Cerebellar cortex (tissue), 1 donor: Measurements from ENCODE around the gene GPRIN3.
"Not testable (repeated sequence)": the region's sequence is repeated elsewhere in the genome, so short reads cannot be mapped to it uniquely, and the experiment has no call there.

ENCODE experiments used
- DNase-seq: peaks from one replicate; pipeline ENCODE4 v3.0.0-alpha.2; 2015; ENCODE audit warnings: low spot score

The GPRIN3 gene

DNA sequence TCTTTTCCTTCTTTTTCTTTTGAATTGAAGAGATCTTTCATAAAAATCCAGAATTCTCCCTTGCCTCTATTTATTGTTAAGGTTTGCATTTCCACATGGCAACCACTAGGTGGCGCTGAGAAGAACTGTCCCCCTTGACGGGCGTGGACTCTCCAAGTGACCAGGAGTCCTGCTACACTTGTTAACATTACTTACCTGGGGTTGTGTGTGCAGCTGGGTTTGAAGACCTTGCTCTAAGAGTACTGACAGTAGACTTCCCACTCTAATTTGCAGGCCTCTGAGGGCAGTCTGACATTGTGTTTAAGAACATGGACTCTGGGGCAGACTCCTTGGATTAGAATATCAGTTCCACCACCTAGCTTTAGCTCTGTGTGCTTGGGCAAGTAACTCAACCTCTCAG is 52.8 kb downstream of the GPRIN3 start:
- DNase-seq, result no peak

DNA sequence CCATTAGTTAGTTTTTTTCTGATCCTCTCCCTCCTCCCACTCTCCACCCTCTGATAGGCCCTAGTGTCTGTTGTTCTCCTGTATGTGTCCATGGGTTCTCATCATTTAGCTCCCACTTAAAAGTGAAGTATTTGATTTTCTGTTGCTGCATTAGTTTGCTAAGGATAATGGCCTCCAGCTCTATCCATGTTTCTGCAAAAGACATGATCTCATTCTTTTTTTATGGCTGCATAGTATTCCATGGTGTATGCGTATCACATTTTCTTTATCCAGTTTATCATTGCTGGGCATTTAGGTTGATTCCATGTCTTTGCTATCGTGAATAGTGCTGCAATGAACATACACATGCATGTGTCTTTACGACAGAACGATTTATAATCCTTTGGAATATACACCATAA is 53.3 kb downstream of the GPRIN3 start:
- not testable (repeated sequence) for DNase-seq

DNA sequence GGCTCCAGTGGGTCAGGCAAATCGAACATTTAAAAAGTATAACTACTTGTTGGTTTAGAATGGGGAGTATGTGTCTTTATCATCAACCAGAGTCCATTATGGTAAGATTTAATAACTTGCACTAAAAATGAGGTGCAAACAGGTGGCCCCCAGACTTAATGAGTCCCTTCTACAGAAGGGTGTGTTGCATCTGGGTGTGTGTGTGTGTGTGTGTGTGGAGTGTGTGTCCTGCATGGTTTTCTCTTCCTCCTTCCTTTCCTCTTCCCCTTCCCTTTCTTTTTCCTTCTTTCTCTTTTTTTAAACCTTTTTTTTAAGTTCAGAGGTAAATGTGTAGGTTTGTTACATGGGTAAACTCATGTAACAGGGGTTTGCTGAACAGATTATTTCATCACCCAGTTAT is 53.7 kb downstream of the GPRIN3 start:
- no peak for DNase-seq

DNA sequence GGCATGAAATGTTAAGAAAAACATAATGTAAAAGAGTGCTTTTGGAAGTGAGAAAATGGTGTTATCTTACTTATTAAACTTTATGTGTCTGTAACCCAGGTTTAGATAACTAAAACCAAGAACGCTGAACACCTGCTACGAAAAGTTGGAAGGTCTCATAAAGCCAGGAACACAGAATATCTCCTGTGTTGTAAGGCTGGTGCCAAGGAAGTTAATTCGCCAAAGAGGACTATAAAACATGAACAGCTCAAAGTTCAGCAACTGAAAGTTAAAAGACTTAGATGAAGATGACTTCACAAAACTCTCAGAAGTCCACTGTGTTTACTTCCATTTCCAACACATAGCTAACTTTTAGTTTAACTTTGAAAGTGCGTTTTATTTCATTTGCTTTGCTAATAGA is 54.3 kb downstream of the GPRIN3 start:
- no peak for DNase-seq

DNA sequence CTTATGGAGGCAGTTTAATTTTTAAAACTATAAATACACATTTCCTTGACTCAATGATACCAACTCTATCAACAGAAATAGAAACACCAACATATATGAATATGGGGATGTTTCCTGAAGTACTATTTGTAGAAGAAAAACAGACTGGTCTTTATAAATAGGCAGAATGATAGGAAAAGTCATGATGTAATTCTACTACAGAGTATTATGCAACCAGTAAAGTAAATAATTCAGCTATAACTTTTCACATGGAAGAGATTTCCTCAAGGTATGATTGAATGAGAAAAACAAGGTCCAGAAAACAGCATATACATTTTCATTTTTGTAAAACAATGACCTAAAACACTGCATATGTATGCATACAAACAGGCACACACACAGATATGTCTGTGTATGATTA is 56.2 kb downstream of the GPRIN3 start:
- DNase-seq, result no peak

DNA sequence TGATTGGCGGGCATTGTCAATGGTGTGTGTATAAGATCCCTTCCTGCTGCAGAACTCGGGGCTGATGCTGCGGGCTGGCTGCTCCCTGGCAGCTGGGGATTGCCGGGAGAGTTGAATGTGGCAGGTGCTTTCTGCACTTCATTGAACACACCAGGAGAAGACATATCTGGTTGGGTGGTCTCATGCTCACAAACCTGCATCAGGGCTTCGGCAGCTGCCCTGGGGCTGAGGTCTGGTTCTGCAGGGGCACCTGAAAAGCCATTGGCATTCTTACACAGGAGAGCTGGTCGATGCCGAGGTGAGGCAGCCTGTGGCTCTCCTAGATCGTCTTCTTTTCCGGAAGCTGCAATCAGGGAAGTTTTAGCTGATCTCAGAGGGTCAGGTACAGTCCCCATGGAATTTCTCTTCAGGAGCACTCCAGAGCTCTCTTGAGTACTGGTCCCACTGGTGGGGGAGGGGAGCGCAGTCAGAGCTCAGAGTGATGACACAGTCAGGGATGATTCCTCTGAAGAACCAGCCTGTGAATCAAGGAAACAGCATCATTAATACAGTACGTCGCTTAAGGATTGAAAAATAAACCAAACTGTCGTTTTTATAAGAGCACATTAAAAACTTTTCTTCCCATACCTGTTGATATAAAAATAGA is 57.8 kb downstream of the GPRIN3 start:
- no peak for DNase-seq

DNA sequence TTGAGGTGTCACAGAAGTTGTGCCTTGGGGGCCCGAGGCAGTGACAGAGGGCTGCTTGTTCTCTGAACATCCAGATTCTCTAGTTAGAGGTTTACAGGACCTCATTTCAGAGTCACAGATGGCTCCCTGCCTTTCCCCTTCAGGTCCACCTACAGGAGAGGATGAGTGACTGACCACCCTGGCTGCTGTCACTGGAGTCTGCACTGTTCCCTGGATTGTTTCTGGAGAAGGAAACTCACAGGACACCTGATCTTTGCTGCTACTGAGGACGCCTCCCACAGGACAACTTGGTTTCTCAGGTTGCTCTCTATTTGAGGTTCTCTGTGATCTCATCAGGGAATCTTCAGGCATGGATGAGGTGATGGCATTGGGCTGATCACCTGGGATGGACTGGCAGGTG is 58.3 kb downstream of the GPRIN3 start:
- peak; percentile 52 for DNase-seq

DNA sequence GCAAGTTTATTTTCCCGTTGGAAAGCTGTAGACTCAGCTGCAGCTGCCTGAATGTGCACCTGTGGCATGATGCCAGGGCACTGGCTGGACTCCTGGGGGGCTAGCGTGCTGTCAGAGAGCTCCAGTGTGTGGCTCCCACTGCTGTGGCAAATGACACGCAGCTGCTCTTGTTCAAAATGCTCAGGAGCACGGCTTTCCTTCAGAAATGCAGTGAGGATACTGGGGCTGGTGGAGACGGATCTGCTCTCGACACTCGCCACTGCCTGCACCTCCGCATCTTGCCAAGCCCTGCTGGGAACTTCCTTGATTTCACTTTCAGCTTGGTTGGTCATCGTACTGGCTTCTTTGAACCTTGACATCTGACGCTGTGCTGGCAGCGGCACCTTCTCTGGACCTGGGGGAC is 58.7 kb downstream of the GPRIN3 start:
- DNase-seq, result peak; percentile 70

DNA sequence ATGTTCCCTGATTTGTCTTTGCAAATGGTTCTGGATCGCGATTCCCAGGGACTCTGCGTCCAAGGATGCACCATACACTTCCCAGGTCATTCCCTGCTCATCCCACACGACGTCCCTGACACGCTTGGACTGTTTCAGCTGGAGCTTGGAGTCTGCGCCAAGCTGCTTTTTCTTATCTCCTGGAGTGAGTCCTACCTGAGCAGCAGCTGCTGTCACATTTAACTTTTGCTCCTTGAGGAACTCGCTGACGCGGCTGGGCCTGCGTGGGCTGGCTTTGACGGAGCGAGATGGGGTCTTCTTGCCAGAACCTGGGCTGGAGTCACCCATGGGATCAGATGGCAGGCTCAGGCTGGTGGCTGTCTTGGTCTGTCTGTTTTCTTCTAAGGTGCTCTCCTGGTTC is 59.6 kb downstream of the GPRIN3 start:
- DNase-seq, result peak; percentile 48

DNA sequence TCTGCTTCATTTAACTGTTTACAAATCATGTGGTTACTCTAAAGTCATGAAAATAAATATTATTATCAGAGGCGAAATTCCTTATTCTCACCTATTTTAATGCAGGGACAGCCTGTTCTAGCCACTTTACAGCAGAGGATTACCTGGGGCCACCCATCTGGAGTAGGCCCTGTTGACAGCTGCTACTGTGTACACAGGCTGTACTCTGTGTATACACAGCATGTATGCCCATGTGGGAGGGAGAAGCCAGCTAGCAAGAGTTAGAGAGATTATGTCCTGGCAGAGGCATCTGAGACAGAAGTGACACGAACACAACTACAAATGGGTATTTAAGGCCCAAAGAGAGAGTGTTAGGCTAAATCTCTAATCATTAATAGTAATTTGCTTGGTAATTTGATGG is 62.1 kb downstream of the GPRIN3 start:
- peak; percentile 86 for DNase-seq

DNA sequence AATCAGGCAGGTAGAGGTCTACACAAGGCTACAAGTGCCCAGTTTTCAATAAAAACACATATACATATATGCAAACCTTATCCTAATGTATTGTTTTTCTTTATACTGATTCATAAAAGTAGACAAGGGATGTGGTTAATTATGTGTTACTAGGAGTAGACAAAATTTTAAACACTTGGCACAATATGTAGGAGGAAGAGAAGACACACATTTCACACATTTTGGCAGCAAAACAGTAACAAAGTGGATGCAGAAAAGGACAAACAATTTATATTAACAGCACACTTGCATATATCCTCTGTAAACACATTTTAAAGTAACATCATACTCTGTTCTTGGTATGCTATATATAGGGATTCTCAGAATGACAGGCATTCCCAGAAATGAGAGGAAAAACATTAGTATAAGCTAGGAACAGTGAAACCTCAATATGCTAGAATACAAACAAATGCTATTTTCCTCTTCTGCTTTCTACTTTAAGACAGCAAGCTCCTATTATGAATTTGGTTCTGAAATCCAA is 63.8 kb downstream of the GPRIN3 start:
- DNase-seq, result no peak

DNA sequence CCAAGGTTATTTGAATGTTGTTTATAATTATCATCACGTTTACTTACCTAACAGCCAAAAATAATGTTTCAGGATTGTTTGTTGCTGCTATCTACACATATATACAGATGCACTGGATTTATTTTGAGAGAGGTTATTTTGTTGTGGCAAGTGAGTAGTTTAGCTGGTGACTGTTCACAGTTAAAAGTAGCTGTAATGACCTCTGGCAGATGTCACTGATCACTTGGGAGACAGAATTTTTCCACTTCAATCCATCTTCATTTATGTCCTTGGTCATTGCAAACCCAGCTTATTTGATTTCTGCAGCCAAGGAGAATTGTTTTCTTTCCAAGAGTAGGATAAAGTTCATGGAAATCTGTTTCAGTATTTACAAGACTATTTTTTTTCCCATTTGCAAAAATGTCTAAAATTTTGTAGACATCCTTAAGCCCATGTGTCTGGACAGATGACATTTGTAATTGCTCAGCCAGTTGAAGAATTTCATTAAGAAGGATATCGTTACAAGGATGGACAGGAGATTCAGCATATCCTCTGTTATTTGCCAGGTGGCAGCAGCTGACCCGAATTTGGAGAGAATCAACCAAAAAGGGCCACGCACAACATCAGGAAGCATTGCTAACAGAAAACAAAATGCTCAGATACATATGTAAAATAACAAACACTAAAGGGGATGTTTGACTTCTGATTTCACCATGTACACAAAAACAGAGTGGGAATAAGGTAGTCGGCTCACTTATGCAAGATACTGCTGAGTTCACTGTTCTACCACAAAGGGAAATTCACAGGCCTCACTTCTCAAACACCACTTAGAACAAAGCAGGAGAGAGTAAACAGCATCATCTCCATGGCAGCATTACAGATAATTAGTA is 64.5 kb downstream of the GPRIN3 start:
- peak; percentile 84 for DNase-seq

DNA sequence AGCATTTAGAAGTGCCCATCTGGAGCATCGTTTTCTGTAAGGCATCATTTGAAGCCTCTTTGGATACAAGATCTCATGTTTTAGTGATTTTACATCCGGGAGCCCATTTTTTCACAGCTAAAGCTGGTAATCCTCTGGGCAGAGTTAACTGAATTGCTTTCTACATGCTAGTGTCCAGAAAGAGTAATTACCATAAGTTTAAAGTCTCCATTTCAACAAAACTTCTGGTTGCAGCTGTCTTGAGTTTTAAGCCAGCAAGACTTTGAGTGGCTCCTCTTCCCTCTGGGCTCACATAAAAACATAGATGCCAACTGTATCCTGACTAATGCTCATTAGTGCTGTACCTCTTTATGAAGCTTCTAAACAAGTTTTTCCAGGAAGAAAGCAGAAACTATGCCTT is 65.4 kb downstream of the GPRIN3 start:
- DNase-seq, result no peak

DNA sequence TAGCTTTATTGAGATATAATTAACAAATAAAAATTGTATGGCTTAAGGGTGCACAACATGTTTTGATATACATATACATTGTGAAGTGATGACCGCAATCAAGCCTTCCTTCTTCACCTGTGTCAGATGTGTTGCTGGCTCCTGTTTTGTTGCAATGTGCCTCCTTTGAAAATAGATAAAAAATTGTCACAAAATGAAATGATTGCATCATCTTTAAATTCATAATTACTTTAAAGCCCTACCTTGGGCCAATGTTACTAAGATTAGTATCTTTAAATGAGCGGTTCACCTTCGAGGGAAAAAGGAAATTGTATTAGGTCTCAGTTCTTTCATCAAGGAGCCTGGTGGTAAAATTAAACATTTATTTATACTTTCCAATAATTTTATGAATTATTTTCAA is 77.3 kb downstream of the GPRIN3 start:
- DNase-seq, result no peak

DNA sequence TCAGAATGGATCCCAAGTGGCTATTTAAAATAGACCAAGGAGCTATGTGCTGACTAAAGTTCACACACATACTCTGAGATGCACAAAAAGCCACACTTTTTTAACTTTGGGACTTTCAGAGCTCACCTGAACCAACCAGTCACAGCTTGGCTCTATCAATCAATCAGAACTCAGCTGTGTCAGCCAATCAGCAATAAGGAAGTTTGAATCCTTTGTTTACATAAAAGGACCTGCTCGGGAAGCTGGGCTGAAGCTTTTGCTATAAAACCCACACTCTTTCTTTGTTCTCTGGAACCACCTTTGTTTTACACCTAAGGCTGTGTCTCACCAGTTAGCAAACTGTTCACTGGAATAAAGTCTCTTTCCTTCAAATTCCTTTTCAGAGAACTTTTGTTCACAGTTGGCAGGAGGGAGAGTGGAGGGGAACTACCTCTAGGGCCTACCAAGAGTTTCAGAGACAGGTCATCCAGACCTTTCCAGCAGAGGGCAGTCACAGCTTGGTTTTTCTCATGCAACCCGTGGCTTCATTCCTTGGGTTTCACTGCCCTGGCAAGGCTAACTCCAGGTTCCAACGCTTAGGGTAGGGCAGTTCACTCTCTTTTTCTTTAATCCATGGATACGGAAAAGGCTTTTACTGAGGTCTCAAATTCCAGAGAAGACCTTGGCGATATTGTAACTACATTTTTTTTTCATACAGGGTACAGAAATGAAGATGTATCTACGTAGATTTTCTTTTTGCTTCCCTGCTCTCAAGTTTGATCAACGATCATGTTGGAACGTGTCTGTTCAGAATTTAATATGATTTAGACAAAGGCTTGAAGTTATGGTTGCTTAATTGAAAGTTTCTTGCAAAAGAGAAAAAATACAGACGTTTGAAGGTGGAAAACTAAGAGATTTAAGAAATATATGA is 80.7 kb downstream of the GPRIN3 start:
- peak; percentile 95 for DNase-seq

DNA sequence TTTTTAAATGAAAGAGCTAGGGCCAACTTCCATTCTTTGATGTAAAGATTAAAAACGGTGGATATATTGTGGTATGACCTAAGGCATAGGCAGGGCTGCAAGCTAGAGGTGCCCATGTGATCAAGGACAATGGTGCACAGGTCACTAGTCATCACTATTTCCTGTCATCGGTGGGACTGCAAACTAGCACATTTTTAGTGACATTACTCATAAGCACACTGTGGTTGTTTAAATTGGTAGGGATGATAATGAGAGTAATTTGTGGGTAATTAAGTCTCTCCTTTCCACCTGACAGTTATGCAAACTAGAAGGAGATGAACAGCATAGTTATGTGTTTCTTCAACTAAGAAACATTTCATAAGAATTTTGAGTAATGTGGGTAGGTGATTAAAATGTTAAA is 85.4 kb downstream of the GPRIN3 start:
- no peak for DNase-seq

DNA sequence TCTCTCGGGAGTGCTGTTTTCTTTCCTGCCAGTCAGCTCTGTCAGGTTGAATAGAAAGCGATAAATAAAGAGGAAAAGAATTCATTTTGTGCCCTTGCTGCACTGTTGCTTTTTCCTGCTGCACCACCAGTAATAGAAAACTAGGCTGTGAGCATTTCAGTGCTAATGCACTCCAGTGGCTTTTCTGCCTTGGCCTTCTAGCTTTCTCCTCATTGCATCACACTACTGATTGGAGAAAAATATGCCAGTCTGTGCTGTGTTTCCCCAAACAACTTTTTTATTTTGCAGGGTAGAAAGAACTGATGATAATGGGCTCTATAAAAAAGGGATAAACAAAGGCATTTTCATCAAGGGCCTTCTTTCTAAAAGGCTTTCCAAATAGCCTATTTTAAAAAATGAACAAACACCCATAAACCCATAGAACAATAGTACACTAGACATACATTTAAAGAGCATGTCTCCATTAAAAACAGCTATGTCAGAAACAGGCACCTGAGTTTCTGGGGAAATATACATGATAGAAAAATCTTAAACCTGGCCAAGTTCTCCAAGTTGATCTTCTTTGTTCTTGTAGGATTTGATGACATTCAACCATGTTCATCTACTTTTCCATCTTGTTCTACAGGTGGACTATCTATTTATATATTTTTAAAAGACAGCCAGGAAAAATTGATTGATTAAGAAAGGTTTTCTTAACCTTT is 86.3 kb downstream of the GPRIN3 start:
- DNase-seq, result no peak

DNA sequence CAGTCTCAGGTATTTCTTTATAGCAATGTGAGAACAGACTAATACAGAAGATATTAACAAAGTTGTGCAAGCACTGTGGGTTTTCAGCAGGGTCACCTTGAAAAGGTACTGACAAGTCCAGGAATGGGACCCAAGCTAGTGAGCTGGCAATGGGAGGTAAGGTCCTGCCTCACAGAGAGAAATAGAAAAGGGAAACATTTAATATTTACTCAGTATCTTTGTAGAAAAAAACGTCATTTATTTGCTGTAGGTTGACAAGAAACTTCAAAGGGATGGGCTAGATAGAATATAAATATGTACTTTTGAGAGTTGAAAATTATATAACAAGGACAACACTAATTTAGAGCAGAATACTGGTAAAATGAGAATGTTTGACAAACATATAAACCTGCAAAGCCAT is 89.0 kb downstream of the GPRIN3 start:
- no peak for DNase-seq

DNA sequence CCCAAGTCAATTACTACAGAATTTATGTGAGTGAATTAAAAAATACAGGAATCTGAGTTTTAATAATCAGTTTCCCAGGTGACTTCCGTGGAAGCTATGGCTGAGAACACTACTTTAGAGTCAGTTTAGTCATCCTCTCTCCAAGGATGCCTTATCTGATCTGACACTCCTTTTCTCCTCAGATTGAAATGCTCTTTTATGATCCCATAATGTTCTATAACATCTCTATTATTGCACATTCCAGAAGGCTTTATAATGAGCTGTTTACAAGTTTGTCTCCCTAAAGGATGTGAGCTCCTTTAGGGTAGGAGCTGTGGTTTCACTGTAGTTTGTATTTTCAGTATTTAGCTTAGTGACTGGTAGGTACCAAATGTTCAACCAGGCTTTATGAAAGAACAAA is 90.0 kb downstream of the GPRIN3 start:
- no peak for DNase-seq

DNA sequence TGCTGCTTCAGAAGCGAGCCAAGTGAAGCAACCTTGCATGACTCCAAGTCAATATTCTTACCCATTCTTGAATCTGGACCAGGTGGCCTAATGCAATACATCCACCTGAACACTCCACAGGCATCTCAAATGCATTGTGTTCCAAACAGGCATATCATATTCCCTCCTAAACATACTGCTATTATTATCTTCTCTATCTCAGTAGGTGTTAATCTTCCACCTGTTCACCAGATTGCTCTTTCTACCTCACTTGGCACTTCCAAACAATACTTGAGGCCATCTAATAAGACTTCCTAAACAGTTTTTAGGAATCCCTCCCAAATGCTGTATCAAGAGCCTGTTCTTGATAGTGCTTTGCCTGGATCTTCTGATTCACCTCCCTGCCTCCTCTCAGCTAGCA is 90.7 kb downstream of the GPRIN3 start:
- peak; percentile 96 for DNase-seq

DNA sequence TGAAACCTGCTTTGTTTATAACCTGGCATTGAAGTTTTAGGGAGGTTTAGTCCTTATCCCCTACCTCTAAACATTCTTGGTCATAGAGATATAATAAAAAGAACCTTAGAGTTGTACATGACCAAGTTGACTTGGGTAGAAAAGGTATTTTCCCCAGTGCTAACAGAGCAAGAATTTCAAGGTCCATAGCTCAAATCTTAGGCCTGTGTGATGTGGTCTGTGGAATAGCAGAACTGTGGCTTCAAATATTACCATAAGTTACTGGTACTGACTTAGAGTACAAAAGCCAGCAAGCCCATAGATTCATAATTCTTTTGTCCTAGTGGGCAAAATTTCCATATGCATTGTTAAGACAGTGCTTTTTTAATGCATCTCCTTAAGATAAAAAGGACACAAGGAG is 91.2 kb downstream of the GPRIN3 start:
- no peak for DNase-seq

DNA sequence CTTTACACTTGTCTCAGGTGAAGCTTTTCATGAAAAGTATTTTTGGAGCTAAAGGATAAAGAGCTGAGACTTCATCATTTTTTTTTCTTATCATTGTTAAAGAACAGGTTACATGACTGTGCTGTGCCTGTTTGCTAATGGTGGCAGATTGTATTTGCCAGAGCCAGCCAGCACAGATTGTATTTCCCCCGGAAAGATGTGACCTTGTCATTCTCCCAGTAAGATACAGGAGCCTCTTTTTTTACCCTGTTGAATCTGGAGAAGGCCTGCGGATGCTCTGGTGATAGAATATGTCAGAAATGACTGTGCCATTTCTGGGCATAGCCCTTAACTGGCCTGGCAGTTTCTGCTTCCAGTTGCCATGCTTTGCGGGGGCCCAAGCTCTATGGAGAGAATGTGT is 91.9 kb downstream of the GPRIN3 start:
- peak; percentile 83 for DNase-seq
